ENCODE data around the gene RPS5.

The RPS5 gene

GRCh38 chr19:58356766-58357480 is 30.1 kb upstream of the RPS5 start:
- Histone ChIP-seq H3K9me3 (ENCODE audit: control insufficient read depth, low read length) (no peaks in the 10 kb centered on the region), H2AFZ (no peak overlapping the region), H3K36me3 (ENCODE audit: control insufficient read depth, insufficient read depth, low read length) (no peaks in the 10 kb centered on the region), H3K9ac (no peak overlapping the region), H3K79me2 (no peaks in the 10 kb centered on the region), H3K27ac (no peak overlapping the region), H3K4me2 (ENCODE audit: low read length) (peak overlapping the region; percentile 26), H3K27me3 (ENCODE audit: control insufficient read depth, insufficient read depth, low read length) (no peaks in the 10 kb centered on the region), H3K4me3 (ENCODE audit: low read depth, low read length) (no peak overlapping the region), H3K4me1 (no peaks in the 10 kb centered on the region)
- TF ChIP-seq, protein P1, sequence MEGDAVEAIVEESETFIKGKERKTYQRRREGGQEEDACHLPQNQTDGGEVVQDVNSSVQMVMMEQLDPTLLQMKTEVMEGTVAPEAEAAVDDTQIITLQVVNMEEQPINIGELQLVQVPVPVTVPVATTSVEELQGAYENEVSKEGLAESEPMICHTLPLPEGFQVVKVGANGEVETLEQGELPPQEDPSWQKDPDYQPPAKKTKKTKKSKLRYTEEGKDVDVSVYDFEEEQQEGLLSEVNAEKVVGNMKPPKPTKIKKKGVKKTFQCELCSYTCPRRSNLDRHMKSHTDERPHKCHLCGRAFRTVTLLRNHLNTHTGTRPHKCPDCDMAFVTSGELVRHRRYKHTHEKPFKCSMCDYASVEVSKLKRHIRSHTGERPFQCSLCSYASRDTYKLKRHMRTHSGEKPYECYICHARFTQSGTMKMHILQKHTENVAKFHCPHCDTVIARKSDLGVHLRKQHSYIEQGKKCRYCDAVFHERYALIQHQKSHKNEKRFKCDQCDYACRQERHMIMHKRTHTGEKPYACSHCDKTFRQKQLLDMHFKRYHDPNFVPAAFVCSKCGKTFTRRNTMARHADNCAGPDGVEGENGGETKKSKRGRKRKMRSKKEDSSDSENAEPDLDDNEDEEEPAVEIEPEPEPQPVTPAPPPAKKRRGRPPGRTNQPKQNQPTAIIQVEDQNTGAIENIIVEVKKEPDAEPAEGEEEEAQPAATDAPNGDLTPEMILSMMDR (IDR thresholded peaks at IDR 0.05): no peak

DNA sequence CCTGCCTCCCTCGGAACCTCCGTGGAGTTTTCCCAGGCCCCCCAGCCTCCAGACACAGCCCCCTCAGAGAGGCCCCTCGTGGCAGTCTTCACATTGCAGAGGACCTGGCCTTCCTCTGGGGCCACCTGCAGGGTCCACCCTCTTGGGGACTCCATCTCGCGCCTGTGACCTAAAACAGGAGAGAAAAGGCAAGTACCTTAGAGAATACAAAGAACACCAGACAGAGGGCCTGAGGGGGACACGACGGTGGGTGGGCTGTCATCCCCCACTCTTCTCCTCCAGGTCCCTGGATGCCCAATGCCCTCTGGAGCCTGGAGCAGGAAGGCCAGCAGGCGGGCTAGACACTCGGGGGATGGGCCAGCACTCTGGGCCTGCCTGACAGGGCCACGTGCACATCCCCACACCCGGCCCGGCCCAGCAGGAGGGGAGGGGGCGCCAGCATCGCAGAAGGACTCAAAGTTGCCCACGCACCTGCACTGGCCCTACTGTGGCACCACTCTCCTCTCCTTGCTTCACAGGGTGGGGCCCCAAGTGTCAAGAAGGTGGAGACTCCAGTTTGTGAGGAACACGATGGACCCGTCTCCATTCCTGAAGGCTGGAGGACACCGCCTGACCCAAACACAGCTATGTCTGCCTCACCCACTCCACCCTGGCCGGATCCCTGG is 29.5 kb upstream of the RPS5 start:
- no peaks in the 10 kb centered on the region for H3K4me1 ChIP-seq
- H2AFZ ChIP-seq: no peak overlapping the region
- no peak overlapping the region for H3K9ac ChIP-seq
- H3K4me3 ChIP-seq (ENCODE audit: low read depth, low read length): no peak overlapping the region
- no peak overlapping the region for H3K27ac ChIP-seq
- H3K36me3 ChIP-seq (ENCODE audit: control insufficient read depth, insufficient read depth, low read length): no peaks in the 10 kb centered on the region
- H3K27me3 ChIP-seq (ENCODE audit: control insufficient read depth, insufficient read depth, low read length): no peaks in the 10 kb centered on the region
- no peaks in the 10 kb centered on the region for H3K79me2 ChIP-seq
- H3K4me2 ChIP-seq (ENCODE audit: low read length): no peak overlapping the region
- no peaks in the 10 kb centered on the region for H3K9me3 ChIP-seq (ENCODE audit: control insufficient read depth, low read length)
- TF ChIP-seq, protein P1 (IDR thresholded peaks at IDR 0.05): no peak

GRCh38 chr19:58361900-58362271 is 25.2 kb upstream of the RPS5 start:
- peak overlapping the region; percentile 87 for H3K9ac ChIP-seq
- H3K79me2 ChIP-seq: no peaks in the 10 kb centered on the region
- H3K4me2 ChIP-seq (ENCODE audit: low read length): peak overlapping the region; percentile 100
- peak overlapping the region; percentile 98 for H3K27ac ChIP-seq
- no peaks in the 10 kb centered on the region for H3K27me3 ChIP-seq (ENCODE audit: control insufficient read depth, insufficient read depth, low read length)
- no peaks in the 10 kb centered on the region for H3K36me3 ChIP-seq (ENCODE audit: control insufficient read depth, insufficient read depth, low read length)
- peak overlapping the region; percentile 93 for H3K4me3 ChIP-seq (ENCODE audit: low read depth, low read length)
- H3K4me1 ChIP-seq: no peaks in the 10 kb centered on the region
- no peaks in the 10 kb centered on the region for H3K9me3 ChIP-seq (ENCODE audit: control insufficient read depth, low read length)
- TF ChIP-seq, protein P1 (IDR thresholded peaks at IDR 0.05): no peak
- peak overlapping the region; percentile 97 for H2AFZ ChIP-seq

GRCh38 chr19:58362272-58362994 is 24.6 kb upstream of the RPS5 start, which contains the start of gene ZNF497:
ZNF497 (minus strand) TSS chr19:58362751; CDS start chr19:58357635, 5,116 bp downstream.
- Histone ChIP-seq H3K27me3 (ENCODE audit: control insufficient read depth, insufficient read depth, low read length) (no peaks in the 10 kb centered on the region), H3K9me3 (ENCODE audit: control insufficient read depth, low read length) (no peaks in the 10 kb centered on the region), H3K4me3 (ENCODE audit: low read depth, low read length) (peak within 1 kb of the TSS; percentile 93), H3K36me3 (ENCODE audit: control insufficient read depth, insufficient read depth, low read length) (no peaks in the 10 kb centered on the region), H3K27ac (peak within 1 kb of the TSS; percentile 98), H3K9ac (peak within 1 kb of the TSS; percentile 87), H3K79me2 (no peaks in the 10 kb centered on the region), H2AFZ (peak within 1 kb of the TSS; percentile 97), H3K4me2 (ENCODE audit: low read length) (peak within 1 kb of the TSS; percentile 100), H3K4me1 (no peaks in the 10 kb centered on the region)
- TF ChIP-seq, protein P1 (IDR thresholded peaks at IDR 0.05): peak; percentile 14

All from parathyroid adenoma (tissue), 2 donors.